ENCODE measurements around the gene INAFM2.

INAFM2 gene

GRCh38 chr15:40282147-40282868 lies 41.2 kb upstream of the INAFM2 start (continued):
- no peak for TF ChIP-seq ZNF280D (tag by site-specific recombination; IDR thresholded peaks at IDR 0.05)
- TF ChIP-seq ZNF529 (tag by site-specific recombination; IDR thresholded peaks at IDR 0.05; ENCODE audit: insufficient replicate concordance): no peak
- TF ChIP-seq ZNF202 (tag by site-specific recombination; IDR thresholded peaks at IDR 0.05; ENCODE audit: borderline replicate concordance): no peak
- no peak for TF ChIP-seq ZFP3 (tag by site-specific recombination; IDR thresholded peaks at IDR 0.05; ENCODE audit: low read depth)
- no peak for TF ChIP-seq ZNF514 (tag by site-specific recombination; IDR thresholded peaks at IDR 0.05)
- no peak for TF ChIP-seq ZNF623 (tag by site-specific recombination; IDR thresholded peaks at IDR 0.05)
- no peak for TF ChIP-seq ZNF510 (tag by site-specific recombination; IDR thresholded peaks at IDR 0.05; ENCODE audit: insufficient replicate concordance)
- TF ChIP-seq ZNF362 (tag by site-specific recombination; IDR thresholded peaks at IDR 0.05): no peak
- no peak for TF ChIP-seq ZNF19 (tag by site-specific recombination; IDR thresholded peaks at IDR 0.05; ENCODE audit: low read depth)
- TF ChIP-seq ZNF677 (tag by site-specific recombination; IDR thresholded peaks at IDR 0.05): no peak
- no peak for TF ChIP-seq TRIM28 (IDR thresholded peaks at IDR 0.05; ENCODE audit: borderline replicate concordance, low read length)
- TF ChIP-seq ZNF223 (tag by site-specific recombination; IDR thresholded peaks at IDR 0.05): no peak
- no peak for TF ChIP-seq ZNF148 (tag by site-specific recombination; IDR thresholded peaks at IDR 0.05; ENCODE audit: borderline replicate concordance)
- no peak for TF ChIP-seq ZNF433 (tag by site-specific recombination; IDR thresholded peaks at IDR 0.05; ENCODE audit: low read depth)
- no peak for TF ChIP-seq GLIS1 (tag by site-specific recombination; IDR thresholded peaks at IDR 0.05)
- no peak for TF ChIP-seq MYNN (tag by site-specific recombination; IDR thresholded peaks at IDR 0.05; ENCODE audit: borderline replicate concordance)
- no peak for TF ChIP-seq ZNF10 (tag by site-specific recombination; IDR thresholded peaks at IDR 0.05)
- no peak for TF ChIP-seq ZNF473 (tag by site-specific recombination; IDR thresholded peaks at IDR 0.05)
- no peak for TF ChIP-seq ZBTB1 (tag by site-specific recombination; IDR thresholded peaks at IDR 0.05)
- TF ChIP-seq ZNF311 (tag by site-specific recombination; IDR thresholded peaks at IDR 0.05; ENCODE audit: borderline replicate concordance): no peak
